ENCODE data around the gene MYORG.

- TF ChIP-seq POLR2A (IDR thresholded peaks at IDR 0.05; ENCODE audit: low read length): no peak
- TF ChIP-seq GATA1 (IDR thresholded peaks at IDR 0.05; ENCODE audit: low read depth, low read length): no peak
Observed at GRCh38 chr9:34387239-34387638, 10.5 kb upstream of the MYORG start.
